Keratinocyte (primary cell): ENCODE measurements around the gene TFPT. TPM values are rescaled to one million over a fixed set of nuclear protein-coding genes. Genes with fewer than 3 reads are reported as not detected.

Source experiments
- DNase-seq: peaks from one replicate; pipeline ENCODE4 v3.0.0-alpha.2; 2011; ENCODE audit warnings: low read depth, missing footprints, low spot score
- FAIRE-seq: peaks from 2 replicates; lab custom pipeline; 2011; peaks lifted over from hg19 to GRCh38; lab: Jason Lieb, UNC
- H2AFZ ChIP-seq: 2 replicates; pipeline ENCODE4 v1.6.0; 2012; ENCODE audit warnings: low read length, control low read depth, inconsistent platforms; ENCODE audit not compliant: control insufficient read depth
- H3K27ac ChIP-seq: 2 replicates; pipeline ENCODE4 v1.5.1; 2011; ENCODE audit warnings: low read length; ENCODE audit not compliant: control insufficient read depth, insufficient read depth
- H3K27me3 ChIP-seq: 3 replicates; pipeline ENCODE4 v1.6.0; 2011; ENCODE audit warnings: low read length; ENCODE audit not compliant: control insufficient read depth, insufficient read depth; ENCODE audit errors: extremely low read depth
- H3K36me3 ChIP-seq, 2 experiments: 2 replicates in 1 of 2; 3 replicates in 1 of 2; pipeline ENCODE4 v1.5.1; 2011; ENCODE audit warnings: low read length in 2 of 2, mild to moderate bottlenecking in 1 of 2; ENCODE audit not compliant: control insufficient read depth in 2 of 2, insufficient read depth in 2 of 2; ENCODE audit errors: extremely low read depth in 1 of 2
- H3K4me1 ChIP-seq: 3 replicates; pipeline ENCODE4 v1.5.1; 2011; ENCODE audit warnings: low read length; ENCODE audit not compliant: control insufficient read depth, insufficient read depth; ENCODE audit errors: extremely low read depth
- H3K4me2 ChIP-seq: 3 replicates; pipeline ENCODE4 v1.6.0; 2011; ENCODE audit warnings: low read depth, low read length; ENCODE audit not compliant: control insufficient read depth, insufficient read depth; ENCODE audit errors: extremely low read depth
- H3K4me3 ChIP-seq, 3 experiments: fragments of 200-600 bp in 1 of 3; sonication (generic) in 1 of 3; 2 replicates in 2 of 3; 3 replicates in 1 of 3; pipeline ENCODE4 v1.5.1; 2011 to 2016; ENCODE audit warnings: low read length in 3 of 3, mild to moderate bottlenecking in 3 of 3, control low read depth in 2 of 3, inconsistent platforms in 1 of 3, low read depth in 1 of 3, mixed read lengths in 1 of 3, mixed run types in 1 of 3, moderate library complexity in 1 of 3; ENCODE audit not compliant: control insufficient read depth in 2 of 3, insufficient read depth in 2 of 3; ENCODE audit errors: extremely low read depth in 1 of 3
- H3K79me2 ChIP-seq: 2 replicates; pipeline ENCODE4 v1.6.0; 2012; ENCODE audit warnings: low read length; ENCODE audit not compliant: control insufficient read depth, insufficient read depth
- H3K9ac ChIP-seq: 3 replicates; pipeline ENCODE4 v1.6.0; 2011; ENCODE audit warnings: low read length; ENCODE audit not compliant: control insufficient read depth, insufficient read depth; ENCODE audit errors: extremely low read depth
- H3K9me1 ChIP-seq: 3 replicates; pipeline ENCODE4 v1.6.0; 2011; ENCODE audit warnings: low read length; ENCODE audit not compliant: control insufficient read depth, insufficient read depth; ENCODE audit errors: extremely low read depth
- H3K9me3 ChIP-seq: 2 replicates; pipeline ENCODE4 v1.5.1; 2012; ENCODE audit warnings: low read depth, low read length; ENCODE audit not compliant: control insufficient read depth
- H4K20me1 ChIP-seq: 3 replicates; pipeline ENCODE4 v1.6.0; 2011; ENCODE audit warnings: low read length; ENCODE audit not compliant: control insufficient read depth, insufficient read depth; ENCODE audit errors: extremely low read depth
- EZH2 ChIP-seq: IDR thresholded peaks from one replicate; pipeline ENCODE4 v1.6.1; 2012; ENCODE audit warnings: inconsistent platforms, mild to moderate bottlenecking, low read length, moderate library complexity
- dilution Hi-C: fragments of 300-500 bp; cut with MboI; formaldehyde crosslinking; loops from one replicate; pipeline ENCODE4 v1.7.0; 2020; ENCODE audit warnings: low sequenced_read_pairs; ENCODE audit not compliant: extremely low pct_ligation_motif_present
- polyA plus RNA-seq, 5 experiments: library from polyadenylated mRNA; depleted of rRNA in 3 of 5; stranded (reverse) in 3 of 5; stranded (forward) in 1 of 5; unstranded in 1 of 5; fragments of >200 nt; gene quantifications; 1 replicate in 1 of 5; 2 replicates in 3 of 5; 3 replicates in 1 of 5; pipeline versions ENCODE4 v1.2.1 to v1.2.3, GENCODE V29; 2011 to 2012; ENCODE audit warnings: missing spikeins in 2 of 5, low read depth in 1 of 5, low replicate concordance in 1 of 5
- TF ChIP-seq, protein P1 (sequence below), 3 experiments: IDR thresholded peaks in 1 of 3; conservative IDR thresholded peaks in 1 of 3; optimal IDR thresholded peaks in 1 of 3; 2 replicates in 2 of 3; 3 replicates in 1 of 3; pipeline versions ENCODE3 to v1.5.1; 2011; ENCODE audit warnings: low read length in 3 of 3, mild to moderate bottlenecking in 3 of 3, moderate library complexity in 2 of 3, control low read depth in 1 of 3, inconsistent platforms in 1 of 3; ENCODE audit not compliant: insufficient read depth in 2 of 3; ENCODE audit errors: extremely low read depth in 1 of 3

Gene TFPT
- polyA plus RNA-seq, 1 donor (not counting 4 experiments of a cell fraction or from before 2014, with no cell fraction given) = 6.8 TPM

DNA sequence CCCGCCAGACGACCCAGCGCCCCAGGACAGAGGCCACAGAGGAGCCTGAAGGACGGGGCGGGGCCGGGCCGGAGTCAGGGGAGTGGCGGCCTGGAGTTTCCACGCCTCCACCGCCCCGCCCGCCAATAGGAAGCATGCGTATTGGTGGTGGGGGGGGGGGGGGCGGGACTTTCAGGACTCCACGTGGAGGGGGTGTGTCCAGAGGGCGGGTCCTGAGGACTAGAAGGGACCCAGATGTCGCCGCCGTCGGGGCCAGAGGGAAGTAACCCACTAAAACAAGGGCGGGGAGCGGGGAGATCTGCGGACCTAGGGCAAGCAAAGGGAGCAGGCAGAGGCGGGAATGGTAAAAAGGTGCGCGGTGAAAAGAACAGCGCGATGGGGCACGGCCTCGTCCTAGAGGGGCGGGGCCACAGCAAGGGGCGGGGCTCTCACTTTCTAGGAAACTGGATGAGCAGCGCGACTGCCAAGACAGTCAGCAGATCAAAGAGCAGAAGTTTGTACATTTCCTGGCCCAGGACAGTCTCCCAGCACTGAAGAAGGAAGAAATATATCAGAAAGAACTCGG lies 46.9 kb upstream of the TFPT start:
- Histone ChIP-seq H3K27ac (no peak overlapping the region), H2AFZ (no peak overlapping the region), H3K9ac (no peak overlapping the region), H3K79me2 (peaks cover 7% of the 10 kb centered on the region), H3K4me1 (peaks cover 24% of the 10 kb centered on the region), H3K9me1 (no peaks in the 10 kb centered on the region), H3K4me3 (peak overlapping the region; percentile 38 to 50 (median 39)), H3K36me3 (peaks cover 1 to 7% of the 10 kb centered on the region in 2 experiments), H3K27me3 (no peaks in the 10 kb centered on the region), H3K9me3 (no peaks in the 10 kb centered on the region), H4K20me1 (no peaks in the 10 kb centered on the region), H3K4me2 (peak overlapping the region; percentile 18)
- FAIRE-seq = no peak
- DNase-seq = no peak
- dilution Hi-C loops = no loop called here
- TF ChIP-seq EZH2 = no peak
- TF ChIP-seq, protein P1, sequence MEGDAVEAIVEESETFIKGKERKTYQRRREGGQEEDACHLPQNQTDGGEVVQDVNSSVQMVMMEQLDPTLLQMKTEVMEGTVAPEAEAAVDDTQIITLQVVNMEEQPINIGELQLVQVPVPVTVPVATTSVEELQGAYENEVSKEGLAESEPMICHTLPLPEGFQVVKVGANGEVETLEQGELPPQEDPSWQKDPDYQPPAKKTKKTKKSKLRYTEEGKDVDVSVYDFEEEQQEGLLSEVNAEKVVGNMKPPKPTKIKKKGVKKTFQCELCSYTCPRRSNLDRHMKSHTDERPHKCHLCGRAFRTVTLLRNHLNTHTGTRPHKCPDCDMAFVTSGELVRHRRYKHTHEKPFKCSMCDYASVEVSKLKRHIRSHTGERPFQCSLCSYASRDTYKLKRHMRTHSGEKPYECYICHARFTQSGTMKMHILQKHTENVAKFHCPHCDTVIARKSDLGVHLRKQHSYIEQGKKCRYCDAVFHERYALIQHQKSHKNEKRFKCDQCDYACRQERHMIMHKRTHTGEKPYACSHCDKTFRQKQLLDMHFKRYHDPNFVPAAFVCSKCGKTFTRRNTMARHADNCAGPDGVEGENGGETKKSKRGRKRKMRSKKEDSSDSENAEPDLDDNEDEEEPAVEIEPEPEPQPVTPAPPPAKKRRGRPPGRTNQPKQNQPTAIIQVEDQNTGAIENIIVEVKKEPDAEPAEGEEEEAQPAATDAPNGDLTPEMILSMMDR (optimal IDR thresholded peaks at IDR 0.05 in 1 of 3, IDR thresholded peaks at IDR 0.05 in 1 of 3, conservative IDR thresholded peaks at IDR 0.05 in 1 of 3; ENCODE audit: extremely low read depth in 1 of 3, insufficient read depth in 2 of 3, low read length in 3 of 3) = no peak

DNA sequence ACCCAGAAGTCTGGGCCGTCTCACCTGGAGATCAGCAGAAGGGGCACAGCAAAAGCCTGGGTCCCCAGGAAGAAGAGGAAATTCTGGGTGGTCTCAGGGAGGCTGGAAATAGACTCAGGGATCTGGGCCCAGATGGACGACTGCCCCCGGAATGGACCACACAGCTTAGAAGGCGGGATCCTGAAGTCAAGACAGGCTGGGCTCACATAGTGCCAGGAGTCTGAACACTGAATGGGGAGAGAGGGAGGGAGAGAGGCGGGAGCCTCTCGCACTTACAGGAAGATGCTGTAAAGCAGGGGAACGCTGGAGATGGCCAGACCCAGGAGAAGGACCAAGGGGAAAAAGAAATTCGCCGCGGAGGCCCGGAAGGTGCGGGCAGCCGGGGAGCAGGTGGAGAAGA lies 45.4 kb upstream of the TFPT start:
- TF ChIP-seq, protein P1 (optimal IDR thresholded peaks at IDR 0.05 in 1 of 3, IDR thresholded peaks at IDR 0.05 in 1 of 3, conservative IDR thresholded peaks at IDR 0.05 in 1 of 3; ENCODE audit: extremely low read depth in 1 of 3, insufficient read depth in 2 of 3, low read length in 3 of 3) = no peak
- no peak for TF ChIP-seq EZH2
- Histone ChIP-seq H3K27ac (peak overlapping the region; percentile 79), H3K4me1 (peaks cover 24% of the 10 kb centered on the region), H3K9ac (peak overlapping the region; percentile 85), H3K36me3 (peaks cover 9 to 10% of the 10 kb centered on the region in 2 experiments), H3K4me3 (peak overlapping the region; percentile 51 to 91 (median 87)), H2AFZ (peak overlapping the region; percentile 88), H3K27me3 (no peaks in the 10 kb centered on the region), H3K4me2 (peak overlapping the region; percentile 97), H3K9me3 (no peaks in the 10 kb centered on the region), H3K79me2 (peaks cover 7% of the 10 kb centered on the region), H4K20me1 (no peaks in the 10 kb centered on the region), H3K9me1 (no peaks in the 10 kb centered on the region)
- FAIRE-seq = no peak
- DNase-seq = no peak
- dilution Hi-C loops = no loop called here
